T-helper 1 cell treated with Interleukin-12 subunit alpha and Interleukin-12 subunit beta and Interleukin-4 antibody, amounts not matched to agents 30 ng/mL and 1 ng/mL, for 36 hours (primary cell): ENCODE results near the gene MAP1LC3B2. TPM values are rescaled to one million over a fixed set of nuclear protein-coding genes. Genes with fewer than 3 reads are reported as not detected.

Experiments
- intact Hi-C: fragments of 100-400 bp; cut with micrococcal nuclease; formaldehyde crosslinking; loops from one replicate; pipeline ENCODE4 v1.15.1; 2024
- total RNA-seq: library from RNA; stranded (reverse); gene quantifications from 2 replicates; pipeline ENCODE4 v1.2.3, GENCODE V29; 2022

The MAP1LC3B2 gene
- total RNA-seq, 1 donor from 2014 or later = 2.3 TPM

DNA sequence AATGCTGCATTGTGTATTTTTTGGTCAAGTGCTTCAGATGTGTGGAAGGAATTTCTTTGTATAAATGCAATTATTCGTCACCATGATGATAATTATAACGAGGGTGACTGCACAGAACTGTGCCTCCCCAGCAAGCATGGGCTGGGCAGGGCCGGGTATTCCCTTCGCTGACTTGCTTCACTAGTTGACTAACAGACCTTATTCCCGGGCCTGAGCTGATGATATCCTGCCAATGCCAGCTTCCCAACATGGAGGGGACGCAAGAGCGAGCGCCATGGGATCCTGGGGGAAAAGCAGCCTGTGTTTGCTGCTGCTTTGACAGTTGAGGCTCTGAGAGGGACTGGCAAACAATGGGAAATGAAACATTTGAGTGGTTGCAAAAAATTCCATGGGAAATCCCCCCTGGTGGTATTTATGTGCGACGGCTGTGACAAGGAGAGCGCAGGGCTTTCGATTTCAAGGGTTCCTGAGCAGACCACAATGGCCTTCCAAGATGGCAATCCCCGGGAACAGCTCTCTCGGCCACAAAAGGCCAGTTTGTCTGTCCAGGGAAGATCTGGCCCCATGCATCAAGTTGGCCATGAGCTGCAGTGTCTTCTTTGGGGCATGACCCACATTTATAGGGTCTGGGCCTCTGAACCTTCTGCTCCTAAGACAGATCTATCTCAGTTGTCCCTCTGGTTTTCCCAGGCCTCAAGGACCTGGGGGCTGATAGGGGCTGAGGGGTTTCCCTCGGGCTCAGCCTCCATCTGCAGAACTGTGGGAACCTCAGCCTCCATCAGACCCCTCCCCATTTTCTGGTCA, 21.9 kb upstream of the MAP1LC3B2 start:
- intact Hi-C loops = no loop called here

DNA sequence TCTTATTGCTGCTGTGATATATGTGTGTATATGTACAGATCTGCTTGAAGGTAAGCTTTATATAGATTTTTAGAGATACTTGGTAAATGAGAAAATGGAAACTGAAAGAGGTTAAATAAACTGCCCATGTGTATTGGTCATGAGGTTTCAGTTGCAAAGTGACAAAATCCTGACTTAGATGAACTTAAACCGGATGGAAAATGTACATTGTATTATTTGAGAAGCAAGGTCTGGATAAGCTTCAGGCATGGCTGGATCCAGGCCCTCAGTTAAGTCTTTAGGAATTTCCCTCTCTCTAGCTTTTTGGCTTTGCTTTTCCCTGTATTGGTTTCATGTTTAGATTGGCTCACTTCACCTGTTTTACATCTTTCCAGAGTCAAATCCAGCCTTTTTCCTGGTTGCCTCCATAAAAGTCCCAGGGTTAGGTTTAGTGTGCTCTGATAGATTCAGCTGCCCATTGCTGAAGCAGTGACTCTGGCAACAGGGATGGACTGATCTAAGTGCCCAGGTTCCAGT, 21.0 kb upstream of the MAP1LC3B2 start:
- intact Hi-C loops = loop anchor here (1.0 kb wide), 1 partner anchor 21 kb away; the partner anchor contains the start of gene MAP1LC3B2

DNA sequence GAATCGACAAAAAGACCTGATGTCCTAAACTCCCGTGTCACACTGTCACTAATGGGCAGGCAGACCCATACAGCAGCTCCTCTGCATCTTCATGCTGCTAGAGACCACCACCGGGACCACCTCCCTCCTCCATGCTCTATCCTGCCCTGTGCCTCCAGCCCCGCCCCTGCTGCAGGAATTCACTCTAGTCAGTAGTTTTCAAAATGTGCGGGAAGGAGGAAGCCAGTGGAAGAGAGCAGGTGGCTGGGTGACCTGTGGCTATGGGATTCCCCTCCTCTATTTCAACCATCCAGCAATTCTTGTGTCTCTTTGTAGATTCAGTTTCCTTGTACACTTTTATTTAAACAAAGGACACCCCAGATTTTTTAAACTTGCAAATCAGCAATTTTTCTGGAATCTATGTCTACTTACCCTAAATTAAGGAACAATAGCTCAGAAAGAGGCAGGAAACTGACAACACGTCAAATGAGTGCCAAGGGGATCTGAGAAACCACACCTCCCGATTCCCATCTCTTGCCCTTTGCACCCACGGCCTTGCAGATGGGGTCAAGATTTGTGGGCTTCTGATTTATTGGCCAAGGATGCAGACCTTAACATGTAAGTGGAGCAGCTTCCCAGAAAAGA, 20.4 kb upstream of the MAP1LC3B2 start:
- intact Hi-C loops = loop anchor here (1.0 kb wide), 1 partner anchor 21 kb away; the partner anchor contains the start of gene MAP1LC3B2

DNA sequence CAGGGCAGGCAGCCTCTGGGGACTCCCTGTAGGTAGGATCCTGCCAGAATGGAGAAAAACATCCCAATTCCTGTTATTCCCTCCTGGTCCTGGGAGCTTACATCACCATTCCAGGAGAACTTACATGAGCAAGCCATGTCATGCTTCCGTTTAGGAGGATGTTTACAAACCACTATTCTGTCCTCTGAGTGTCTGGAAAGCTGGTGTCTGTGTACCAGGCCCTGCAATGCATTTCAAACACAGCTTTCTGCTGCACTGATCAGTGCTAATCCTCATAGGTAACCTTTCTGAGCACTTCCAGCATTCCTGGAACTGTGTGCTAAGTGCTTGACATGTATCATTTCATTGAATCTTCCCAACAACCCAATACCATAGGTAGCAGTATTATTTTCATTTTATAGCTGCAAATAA, 19.8 kb upstream of the MAP1LC3B2 start:
- intact Hi-C loops = no loop called here

DNA sequence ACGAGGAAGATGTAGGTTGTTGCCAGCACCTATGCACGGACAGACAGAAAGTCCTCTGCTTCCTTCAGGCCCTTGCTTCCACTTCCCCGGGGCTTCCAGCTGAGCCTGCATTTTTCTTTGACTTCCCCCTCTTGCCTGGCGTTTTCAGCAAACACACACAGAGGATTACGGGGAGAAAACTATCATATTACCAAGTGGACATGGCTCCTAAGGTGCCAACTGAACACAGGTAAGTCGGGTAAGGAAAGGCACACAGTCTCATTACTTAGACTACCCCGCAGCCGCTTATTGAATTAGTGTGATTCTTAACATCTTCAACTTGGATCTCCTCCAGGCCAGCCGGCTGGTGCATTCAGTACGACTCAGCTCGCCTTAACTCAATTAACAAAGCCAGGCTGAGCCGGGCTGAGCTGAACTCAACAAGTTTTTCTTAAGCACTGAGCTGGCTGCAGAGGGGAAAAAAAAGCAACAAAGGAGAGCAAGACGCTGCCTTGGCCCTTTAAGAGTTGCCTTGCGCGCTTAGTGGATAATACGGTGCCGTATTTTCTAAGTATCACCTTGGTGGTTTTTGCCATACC, 19.2 kb upstream of the MAP1LC3B2 start:
- intact Hi-C loops = no loop called here

DNA sequence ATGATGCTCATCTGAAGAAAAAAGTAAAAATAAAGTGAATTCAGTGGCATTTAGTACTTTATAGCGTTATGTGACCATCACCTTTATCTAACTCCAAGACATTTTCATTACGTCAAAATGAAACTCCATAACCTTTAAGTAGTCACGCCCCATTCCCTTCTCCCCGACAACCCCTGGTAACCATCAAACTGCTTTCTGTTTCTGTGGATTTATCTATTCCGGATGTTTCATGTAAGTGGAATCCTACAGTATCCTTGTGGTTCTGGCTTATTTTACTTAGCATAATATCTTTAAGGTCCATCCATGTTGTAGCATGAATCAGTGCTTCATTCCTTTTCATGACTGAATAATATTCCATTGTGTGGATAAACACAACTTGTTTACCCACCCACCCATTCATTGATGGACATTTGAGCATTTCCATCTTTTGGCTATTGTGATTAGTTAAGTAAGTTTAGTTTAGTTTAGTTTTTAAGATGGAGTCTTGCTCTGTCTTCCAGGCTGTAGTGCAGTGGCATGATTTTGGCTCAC, 18.5 kb upstream of the MAP1LC3B2 start:
- intact Hi-C loops = no loop called here

DNA sequence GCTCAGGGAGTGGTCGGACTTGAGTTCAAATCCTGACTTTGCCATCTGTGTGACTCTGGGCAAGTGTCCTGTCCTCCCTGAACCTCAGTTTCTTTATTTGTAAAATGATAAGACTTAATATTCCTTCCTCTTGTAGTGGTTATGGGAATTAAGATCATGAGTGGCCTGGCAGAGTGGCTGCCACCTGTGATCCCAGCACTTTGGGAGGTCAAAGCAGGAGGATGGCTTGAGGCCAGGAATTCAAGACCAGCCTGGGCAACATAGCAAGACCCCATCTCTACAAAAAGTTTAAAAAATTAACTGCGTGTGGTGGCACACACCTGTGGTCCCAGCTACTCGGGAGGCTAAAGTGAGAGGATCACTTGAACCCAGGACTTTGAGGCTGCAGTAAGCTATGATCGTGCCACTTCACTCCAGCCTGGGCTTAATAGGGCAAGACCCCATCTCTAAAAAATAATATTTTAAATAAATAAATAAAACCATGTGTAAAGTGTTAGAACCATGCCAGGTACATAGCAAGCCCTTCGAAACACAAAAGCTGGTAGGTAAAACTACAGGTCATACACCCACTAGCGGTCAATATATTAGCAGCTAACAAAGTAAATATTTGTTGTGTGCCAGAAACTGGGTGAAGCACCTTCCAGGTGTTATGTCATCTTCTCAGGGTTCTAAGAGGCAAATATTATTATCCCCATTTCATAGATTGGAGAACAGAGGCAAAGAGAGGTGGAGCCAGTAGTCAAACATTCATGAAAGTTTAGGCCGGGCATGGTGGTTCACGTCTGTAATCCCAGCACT, 17.4 kb upstream of the MAP1LC3B2 start:
- intact Hi-C loops = no loop called here

DNA sequence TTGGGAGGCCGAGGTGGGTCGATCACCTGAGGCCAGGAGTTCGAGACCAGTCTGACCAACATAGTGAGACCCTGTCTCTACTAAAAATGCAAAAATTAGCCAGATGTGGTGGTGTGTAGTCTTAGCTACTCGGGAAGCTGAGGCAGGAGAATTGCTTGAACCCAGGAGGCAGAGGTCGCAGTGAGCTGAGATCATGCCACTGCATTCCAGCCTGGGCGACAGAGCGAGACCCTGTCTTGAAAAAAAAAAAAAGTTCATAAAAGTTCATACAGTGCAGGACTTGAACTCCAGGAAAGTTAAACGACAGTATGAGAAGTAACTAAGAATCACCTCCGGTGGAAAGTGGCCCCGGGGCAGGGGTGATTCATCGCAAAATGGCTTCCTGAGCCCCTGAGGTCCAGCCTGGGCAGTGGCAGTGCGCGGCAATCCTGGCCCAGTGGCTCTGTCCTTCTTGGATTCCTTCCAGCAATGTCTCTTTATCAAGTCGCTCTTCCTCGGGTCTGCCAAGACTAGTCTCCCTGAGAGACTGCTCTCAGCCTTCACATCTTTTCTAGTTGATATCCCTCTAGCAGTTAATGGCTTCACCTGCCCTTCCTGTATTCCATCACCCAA, 16.7 kb upstream of the MAP1LC3B2 start:
- intact Hi-C loops = no loop called here

DNA sequence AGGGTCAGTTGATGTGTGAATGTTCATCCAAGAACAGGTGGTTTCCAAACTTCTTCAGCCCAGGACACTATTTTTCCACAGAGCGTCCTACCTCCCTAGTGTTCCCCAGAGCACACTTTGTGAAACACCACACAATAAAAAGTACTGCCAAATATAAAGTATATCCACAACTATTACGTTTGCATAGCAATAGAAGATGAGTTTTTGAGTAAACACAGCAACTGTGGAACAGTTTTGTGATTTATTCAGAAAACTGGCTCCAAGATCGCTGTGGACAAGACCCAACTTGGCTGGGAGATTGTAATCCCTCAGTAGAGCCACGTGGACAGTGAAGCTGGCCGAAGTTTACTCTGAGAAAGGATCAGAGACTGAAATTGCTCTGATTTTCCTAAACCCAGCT, 14.5 kb upstream of the MAP1LC3B2 start:
- intact Hi-C loops = no loop called here

DNA sequence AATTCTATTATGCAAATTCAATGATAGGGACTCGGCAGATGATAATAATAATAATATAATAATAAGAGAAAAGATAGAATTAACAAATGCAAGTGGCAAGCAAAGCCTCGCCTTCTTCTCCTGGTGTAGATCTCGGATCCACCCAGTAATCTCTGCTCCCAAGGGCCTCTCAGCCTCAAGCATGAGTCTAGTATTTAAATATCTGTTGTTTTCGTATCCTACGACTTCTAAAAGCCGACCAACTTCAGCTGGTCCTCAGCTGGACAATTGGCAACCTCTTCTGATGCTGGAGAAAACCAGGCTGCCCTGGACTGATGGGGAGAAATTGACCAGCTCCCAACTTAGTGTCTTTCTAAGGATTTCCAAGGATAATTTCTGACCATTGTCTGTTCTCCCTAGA, 14.0 kb upstream of the MAP1LC3B2 start:
- intact Hi-C loops = no loop called here

DNA sequence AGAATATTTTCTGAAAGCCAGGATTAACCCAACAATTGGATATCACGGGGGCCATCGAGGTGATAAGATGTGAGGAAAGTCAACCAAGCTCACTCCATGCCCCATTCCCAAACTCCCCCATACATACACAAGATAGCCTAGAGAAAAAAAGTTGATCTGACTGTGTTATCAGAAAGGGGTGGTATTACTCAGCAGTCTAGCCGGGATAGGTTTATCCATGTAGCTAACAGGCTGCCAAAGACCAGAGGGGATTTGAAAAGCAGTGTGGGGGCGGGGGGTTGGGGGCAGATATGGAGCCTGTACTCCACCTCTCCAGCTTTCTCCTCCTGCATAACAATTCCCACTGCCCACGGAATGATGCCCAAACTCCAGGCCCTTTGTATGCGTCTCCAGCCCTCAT, 13.2 kb upstream of the MAP1LC3B2 start:
- intact Hi-C loops = no loop called here

DNA sequence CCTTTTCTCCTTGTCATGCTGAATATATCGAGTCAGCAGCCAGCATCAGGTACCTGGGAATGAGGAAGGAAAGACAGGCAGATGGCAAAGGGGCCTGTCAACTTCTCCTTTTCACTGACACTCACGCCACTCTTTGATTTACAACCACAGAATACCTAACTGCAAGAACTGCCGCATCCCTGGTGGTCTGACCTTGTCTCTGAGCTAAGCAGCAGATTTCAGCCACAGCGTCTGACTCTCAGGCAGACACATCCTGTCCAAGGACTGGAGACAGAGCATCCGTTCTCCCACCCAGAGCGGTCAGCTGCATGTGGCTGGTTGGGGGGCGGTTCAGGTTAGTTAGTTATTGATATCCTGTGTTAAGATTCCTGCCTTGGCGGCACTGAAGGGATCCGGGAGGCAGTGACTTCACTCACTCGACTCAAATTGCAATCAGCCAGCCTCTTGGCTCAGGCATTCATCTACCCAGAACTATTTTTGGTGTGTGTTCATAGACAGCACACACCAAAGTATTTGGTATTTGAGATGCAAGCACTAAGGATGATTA, 11.2 kb upstream of the MAP1LC3B2 start:
- intact Hi-C loops = no loop called here

DNA sequence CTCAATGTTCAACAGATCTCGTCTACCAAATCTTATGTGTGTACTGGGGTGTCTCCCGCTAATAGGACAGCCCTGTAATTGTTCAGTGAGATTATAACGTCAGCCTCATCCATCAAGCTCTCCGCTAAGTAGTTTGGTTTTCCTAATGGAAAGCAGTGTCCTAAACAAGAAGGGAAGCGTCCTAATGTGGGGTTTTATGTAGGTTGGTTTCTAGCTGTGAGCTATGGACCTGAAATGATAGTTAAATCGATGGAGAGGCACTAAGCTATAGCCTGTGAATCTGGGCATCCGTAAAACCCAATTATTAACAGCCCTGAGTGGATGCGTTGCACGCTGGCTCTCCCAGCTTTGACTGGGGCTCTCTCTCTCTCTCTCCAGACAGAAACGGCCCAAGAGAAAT, 9.2 kb upstream of the MAP1LC3B2 start:
- intact Hi-C loops = no loop called here

DNA sequence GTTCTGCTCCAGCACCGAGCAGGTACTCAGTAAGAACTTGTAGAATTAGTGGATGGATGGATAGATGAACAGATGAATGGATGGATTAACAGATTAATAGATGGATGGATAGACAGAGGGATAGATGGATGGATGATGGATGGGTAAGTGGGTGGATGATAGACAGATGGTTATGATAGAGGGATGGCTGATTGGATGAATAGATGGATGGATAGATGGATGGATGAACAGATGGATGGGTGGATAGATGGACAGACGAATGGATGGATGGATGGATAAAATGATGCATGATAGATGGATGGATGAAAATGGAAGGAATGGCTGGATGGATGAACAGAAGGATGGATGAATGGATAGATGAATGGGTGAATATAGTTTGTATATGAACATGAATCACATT, 8.0 kb upstream of the MAP1LC3B2 start:
- intact Hi-C loops = no loop called here

DNA sequence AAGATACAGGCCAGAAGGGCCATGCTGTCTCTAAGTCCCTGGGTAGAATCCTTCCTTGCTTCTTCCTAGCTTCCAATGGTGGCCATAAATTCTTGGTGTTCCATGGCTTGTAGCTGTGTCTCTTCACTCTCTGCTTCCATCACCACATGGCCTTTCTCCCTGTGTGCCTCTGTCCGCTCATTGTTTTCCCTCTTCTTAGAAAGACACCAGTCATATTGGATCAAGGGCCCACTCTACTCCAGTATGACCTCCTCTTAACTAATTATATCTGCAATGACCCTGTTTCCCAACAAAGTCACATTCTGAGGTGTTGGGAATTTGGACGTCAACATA, 7.6 kb upstream of the MAP1LC3B2 start:
- intact Hi-C loops = no loop called here

DNA sequence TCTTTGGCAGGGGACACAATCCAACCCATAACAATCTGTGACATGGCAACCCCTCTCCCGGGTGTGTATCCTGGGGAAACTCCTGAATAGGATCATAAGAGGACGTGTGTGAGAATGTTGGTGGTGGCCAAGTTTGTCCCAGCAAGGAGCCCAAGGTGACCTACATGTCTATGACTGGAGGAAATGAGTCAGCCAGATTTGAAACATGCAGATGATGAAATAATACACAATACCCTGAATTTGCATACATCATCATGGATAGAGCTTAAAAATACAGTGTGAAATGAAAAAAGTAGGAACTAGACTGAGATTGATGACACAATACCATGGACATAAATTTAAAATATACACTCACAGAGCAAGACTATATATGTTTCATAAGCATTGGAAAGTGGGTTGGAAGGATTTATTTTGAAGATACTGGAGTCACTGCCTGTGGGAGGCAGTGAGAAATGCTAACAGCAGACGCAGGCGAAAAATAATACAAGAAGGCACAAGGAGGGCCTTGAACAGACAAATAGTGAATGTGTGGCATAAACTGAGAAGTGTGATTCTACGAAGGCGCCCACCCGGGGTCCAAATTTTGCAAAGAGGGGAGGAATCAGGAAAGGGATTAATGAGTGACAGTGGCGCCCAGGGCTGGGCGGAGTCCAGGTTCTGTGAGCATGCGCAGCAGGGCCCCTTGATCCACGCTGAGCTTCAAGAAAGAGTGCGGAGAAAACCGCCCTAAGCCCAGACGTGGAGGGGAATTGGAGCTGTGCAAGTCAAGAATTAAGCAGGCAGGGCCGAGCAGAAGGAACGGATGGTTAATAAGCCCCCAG, 7.0 kb upstream of the MAP1LC3B2 start:
- intact Hi-C loops = no loop called here

DNA sequence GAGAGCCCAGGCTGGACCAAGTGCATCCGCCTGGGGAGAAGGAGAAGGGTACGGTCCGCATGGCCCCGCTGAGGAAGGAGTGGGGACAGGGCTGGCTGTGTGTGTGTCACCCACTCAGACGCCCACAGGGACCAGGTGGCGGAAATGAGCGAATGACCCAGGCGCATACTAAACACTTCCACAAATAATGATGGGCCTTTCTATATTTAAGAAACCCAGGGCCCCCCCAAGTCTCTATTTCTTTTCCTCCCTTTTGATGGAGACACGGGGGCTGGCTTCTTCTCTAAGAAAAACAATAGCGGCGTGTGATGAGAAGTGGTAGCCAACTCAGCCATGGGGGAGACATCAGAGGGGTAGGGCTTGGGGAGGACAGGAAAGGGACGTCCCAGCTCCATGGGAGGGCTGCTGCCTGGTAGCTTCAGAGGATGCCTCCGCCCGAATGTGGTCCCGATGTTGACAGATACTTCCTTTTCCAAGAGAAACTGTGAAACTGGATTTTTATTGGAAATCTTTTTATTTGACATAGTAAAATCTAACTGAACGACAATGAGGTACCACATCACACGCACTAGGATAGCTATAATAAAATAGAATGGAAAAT, 6.3 kb upstream of the MAP1LC3B2 start:
- intact Hi-C loops = no loop called here

DNA sequence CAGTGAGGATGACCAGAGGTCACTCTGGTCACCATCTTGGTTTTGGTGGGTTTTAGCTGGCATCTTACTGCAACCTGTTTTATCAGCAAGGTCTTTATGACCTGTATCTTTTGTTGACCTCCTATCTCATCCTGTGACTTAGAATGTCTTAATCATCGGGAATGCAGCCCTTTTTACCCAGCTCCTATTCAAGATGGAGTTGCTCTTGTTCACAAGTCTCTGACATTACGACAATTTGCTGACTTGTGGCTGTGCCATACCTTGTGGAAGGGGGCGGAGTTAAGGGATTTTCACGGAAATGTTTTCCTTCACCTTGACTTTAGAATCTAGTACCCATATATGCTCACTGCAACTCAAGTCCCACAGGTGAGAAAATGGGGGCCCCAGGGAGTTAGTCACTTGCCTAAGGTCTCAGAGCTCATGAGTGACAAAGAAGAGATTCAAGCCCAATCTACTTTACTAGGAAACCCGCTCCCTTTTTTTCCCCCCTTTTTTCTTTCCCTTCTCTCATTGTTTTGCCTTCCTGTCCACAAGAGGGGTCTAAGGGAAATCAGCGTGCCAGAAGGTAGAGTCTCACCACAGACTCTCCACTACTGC, 2.7 kb upstream of the MAP1LC3B2 start:
- intact Hi-C loops = no loop called here
